Thyroid gland (tissue), 4 donors: ENCODE results near the gene MISP3.

Source experiments
- CTCF ChIP-seq, 6 experiments: fragments of 200-600 bp in 3 of 6; fragments of 450-650 bp in 3 of 6; sonication (generic) in 3 of 6; IDR thresholded peaks; one replicate each; pipeline ENCODE4 v1.5.1; 2016 to 2019; ENCODE audit warnings: antibody characterized with exemption in 6 of 6, mild to moderate bottlenecking in 2 of 6, inconsistent platforms in 1 of 6, moderate library complexity in 1 of 6
- POLR2A ChIP-seq, 2 donors: fragments of 450-650 bp; IDR thresholded peaks; one replicate each; pipeline ENCODE4 v1.6.1; 2017; ENCODE audit warnings: antibody characterized with exemption in 2 of 2, mild to moderate bottlenecking in 2 of 2, moderate library complexity in 1 of 2

- no peak for TF ChIP-seq CTCF (IDR thresholded peaks at IDR 0.05)
- no peak for TF ChIP-seq POLR2A (IDR thresholded peaks at IDR 0.05)
Observed at GRCh38 chr19:14116525-14116917, 43.9 kb downstream of the MISP3 start.
